IPS-15b (cell line): Measurements from ENCODE around the gene FCN1.

Experiments
- H3K27me3 ChIP-seq: one replicate; pipeline ENCODE4 v1.6.1; 2013; ENCODE audit warnings: low read length; ENCODE audit not compliant: control insufficient read depth, insufficient read depth
- H3K36me3 ChIP-seq: one replicate; pipeline ENCODE4 v1.6.1; 2013; ENCODE audit warnings: low read length; ENCODE audit not compliant: control insufficient read depth, insufficient read depth
- H3K4me1 ChIP-seq: one replicate; pipeline ENCODE4 v1.6.1; 2013; ENCODE audit warnings: mild to moderate bottlenecking, low read length; ENCODE audit not compliant: control insufficient read depth, insufficient read depth
- H3K4me3 ChIP-seq: one replicate; pipeline ENCODE4 v1.5.1; 2013; ENCODE audit warnings: low read depth, low read length
- H3K9ac ChIP-seq: one replicate; pipeline ENCODE4 v1.6.1; 2013; ENCODE audit warnings: low read depth, mild to moderate bottlenecking, low read length
- H3K9me3 ChIP-seq: one replicate; pipeline ENCODE4 v1.6.1; 2013; ENCODE audit warnings: mild to moderate bottlenecking, low read length; ENCODE audit not compliant: control insufficient read depth, insufficient read depth

FCN1 gene

DNA sequence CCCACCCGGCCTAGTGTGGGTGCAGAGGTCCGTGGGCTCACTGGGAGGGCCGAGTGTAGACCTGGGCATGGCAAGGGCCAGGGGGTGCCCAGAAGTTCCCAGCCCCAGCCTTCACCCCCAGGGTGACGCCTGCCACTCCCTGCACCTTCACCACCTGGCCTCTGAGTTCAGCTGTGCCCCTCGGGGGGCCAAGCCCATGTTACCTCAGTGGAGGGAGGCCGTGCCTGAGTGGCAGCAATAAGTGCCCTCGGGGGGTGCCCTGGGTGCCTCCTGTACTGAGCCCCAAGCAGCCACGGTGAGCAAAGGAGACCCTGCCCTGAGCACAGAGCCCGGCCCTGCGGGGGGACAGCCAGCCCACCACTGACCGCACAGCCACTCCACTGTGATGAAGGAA is 47.4 kb downstream of the FCN1 start:
- no peaks in the 10 kb centered on the region for H3K36me3 ChIP-seq
- no peaks in the 10 kb centered on the region for H3K4me1 ChIP-seq
- no peaks in the 10 kb centered on the region for H3K27me3 ChIP-seq
- H3K4me3 ChIP-seq: no peak overlapping the region
- no peaks in the 10 kb centered on the region for H3K9me3 ChIP-seq
- no peak overlapping the region for H3K9ac ChIP-seq

DNA sequence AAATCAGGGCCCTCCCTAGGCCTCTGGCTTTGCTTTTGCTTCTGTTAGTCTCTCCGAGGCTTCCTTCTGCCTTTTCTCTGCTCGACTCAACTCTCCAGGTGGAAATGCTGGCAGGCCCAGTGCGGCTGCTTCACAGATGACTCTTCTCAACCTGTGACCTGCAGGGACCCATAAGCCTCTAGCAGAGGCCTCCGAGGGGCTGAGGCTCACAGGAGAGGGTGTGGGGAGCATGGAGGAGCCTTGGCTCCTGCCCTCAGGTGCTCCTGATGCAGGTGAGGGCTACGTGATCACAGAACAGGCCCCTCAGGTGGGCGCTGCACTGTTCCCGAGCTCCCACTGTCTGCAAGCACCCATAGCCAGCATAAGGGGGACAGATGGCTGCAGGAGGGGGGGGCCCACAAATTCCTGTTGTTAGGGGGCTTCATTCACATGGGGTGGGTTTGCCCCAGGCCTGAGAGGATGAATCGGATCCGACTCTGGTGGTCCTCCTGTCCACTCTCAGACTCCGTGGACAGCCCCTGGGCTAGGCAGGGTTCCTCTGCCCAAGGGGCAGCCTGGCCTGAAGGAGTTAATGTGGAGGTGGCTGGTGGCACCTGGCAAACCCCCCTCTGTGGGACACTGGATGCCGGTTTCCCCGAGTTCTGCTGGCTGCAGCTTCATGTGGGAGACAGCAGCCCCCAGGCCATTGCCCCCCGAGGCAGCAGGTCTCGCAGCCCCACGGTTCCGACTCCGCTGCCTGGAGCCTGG is 48.0 kb downstream of the FCN1 start:
- H3K9me3 ChIP-seq: no peaks in the 10 kb centered on the region
- H3K4me3 ChIP-seq: no peak overlapping the region
- no peaks in the 10 kb centered on the region for H3K27me3 ChIP-seq
- H3K4me1 ChIP-seq: no peaks in the 10 kb centered on the region
- no peaks in the 10 kb centered on the region for H3K36me3 ChIP-seq
- H3K9ac ChIP-seq: no peak overlapping the region

DNA sequence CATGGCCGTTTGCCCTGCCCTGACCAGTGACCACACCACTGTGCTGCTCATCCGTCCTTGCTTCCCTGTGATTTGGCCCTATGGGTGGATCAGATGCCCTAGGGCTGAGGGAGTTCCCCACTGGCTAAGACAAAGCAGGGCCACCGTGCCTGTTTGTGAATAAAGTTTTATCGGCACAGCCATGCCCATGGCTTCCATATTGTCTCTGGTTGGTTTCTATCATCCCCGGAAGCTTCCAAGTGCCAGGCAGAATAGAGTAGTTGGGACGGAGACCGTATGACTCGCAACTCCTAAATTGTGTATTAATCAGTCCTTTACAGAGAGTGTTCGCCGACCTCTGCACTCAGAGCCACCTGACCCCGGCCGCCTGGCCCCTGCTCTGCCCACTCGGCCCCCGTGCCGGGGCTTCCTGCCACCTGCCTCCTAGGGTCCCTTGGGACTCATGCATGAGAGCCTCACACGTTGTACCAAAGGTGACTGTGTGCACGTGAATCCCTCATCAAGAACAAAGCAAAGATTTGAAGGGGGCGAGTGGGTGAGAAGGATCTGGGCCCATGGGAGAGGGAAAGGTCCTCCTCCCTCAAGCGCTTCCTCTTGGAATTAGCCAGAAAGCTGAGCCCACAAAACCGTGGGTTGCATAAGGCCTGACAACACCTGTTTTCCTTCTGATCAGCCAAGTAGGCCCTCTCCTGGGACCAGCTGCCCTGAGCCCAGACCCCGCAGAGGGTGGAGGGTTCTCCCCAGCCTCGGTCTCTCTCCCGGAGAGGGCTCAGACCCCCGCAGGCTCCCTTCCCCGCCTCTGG is 48.8 kb downstream of the FCN1 start:
- Histone ChIP-seq H3K4me1 (no peaks in the 10 kb centered on the region), H3K36me3 (no peaks in the 10 kb centered on the region), H3K9ac (no peak overlapping the region), H3K27me3 (no peaks in the 10 kb centered on the region), H3K9me3 (no peaks in the 10 kb centered on the region), H3K4me3 (no peak overlapping the region)

DNA sequence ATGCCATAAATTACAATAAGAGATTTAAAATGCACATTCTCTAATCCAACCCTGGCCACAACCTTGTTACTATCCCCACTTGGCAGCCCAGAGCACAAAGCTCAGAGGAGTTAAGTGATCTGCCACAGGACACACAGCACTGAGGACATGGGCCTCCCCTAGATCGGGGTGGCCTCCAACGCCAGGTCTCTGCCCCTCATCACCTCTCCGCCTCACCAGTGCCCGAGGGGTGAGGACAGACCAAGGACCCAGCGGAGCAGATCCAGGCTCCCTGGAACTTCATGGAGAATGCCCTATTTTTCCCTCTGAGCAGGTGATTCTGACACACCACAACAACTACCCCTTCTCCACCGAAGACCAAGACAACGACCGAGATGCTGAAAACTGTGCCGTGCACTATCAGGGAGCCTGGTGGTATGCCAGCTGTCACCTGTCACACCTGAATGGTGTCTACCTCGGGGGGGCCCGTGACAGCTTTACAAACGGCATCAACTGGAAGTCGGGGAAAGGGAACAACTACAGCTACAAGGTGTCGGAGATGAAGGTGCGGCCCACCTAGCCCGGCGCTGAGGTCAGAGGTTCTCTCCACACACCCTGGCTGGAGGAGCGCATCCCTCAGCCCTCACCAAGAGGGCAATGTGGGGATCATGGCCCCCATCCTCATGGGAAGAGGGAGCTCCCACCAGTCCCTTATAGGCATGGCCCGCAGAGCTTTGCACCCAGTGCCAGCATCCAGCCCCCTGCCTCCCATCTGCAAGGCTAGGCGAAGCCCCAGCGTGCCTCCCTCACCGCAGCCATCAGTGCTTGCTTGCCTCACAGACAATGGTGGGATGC is 49.6 kb downstream of the FCN1 start:
- no peaks in the 10 kb centered on the region for H3K27me3 ChIP-seq
- no peaks in the 10 kb centered on the region for H3K4me1 ChIP-seq
- no peak overlapping the region for H3K4me3 ChIP-seq
- H3K36me3 ChIP-seq: no peaks in the 10 kb centered on the region
- H3K9me3 ChIP-seq: no peaks in the 10 kb centered on the region
- no peak overlapping the region for H3K9ac ChIP-seq

DNA sequence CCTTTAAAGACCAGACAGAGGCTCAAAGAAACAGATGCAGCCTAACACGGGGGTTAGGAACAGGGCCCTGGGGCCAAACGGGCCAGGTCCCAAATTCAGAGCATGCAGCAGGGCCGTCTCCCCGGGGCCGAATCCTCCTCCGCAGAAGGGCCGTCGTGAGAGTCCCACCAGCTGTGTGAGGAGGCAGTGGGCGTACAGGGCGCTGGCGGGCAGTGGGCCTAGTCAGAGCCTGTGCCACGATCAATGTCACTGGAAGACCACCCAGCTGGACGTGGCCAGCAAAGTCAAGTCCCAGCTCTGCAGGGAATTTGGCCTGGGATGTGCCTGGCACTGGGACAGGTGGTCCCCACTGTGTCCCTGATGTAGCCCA is 52.9 kb downstream of the FCN1 start:
- Histone ChIP-seq H3K27me3 (no peaks in the 10 kb centered on the region), H3K36me3 (no peaks in the 10 kb centered on the region), H3K4me3 (no peak overlapping the region), H3K4me1 (no peaks in the 10 kb centered on the region), H3K9me3 (no peaks in the 10 kb centered on the region), H3K9ac (no peak overlapping the region)

DNA sequence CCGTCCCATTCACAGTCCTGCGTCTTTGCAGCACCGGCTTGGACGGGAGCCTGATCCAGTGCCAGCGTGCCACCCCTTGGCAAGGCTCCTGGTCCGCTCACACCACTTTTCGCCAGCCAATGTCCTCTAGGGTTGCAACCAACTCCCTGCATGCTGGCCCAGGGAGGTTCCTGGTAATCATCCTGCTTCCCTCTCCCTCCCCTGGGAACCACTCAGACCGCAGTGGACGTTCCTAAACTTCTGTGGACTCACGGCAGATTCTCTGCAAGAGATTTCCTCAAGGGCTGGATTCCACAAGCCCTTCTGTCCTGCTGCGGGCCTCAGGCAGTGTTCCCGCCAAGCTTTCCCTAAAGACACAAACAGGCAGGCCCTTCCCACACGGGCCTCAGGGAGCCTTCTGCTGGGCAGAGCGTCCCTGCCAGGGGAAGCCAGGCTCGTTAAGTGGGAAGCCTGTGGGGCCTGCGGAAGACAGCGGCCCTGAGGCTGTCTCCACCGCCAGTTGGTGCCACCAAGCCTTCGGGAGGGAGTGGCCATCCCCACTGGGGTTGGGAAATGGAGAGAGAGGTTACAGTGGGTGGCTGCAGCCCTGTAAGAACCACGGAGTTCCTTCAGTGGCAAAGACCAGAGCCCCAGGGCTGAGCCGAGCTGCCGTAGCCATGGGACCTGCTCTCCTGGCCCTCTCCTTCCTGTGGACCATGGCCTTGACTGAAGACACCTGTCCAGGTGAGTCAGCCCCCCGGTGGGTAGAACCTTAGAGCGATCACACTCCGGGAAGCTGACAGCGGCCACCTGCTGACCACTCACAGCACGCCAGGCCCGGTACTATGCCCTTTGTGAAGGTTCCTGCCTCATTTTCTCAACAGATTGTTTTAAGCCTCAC is 53.5 kb downstream of the FCN1 start:
- Histone ChIP-seq H3K9ac (no peak overlapping the region), H3K27me3 (no peaks in the 10 kb centered on the region), H3K4me1 (no peaks in the 10 kb centered on the region), H3K9me3 (no peaks in the 10 kb centered on the region), H3K4me3 (no peak overlapping the region), H3K36me3 (no peaks in the 10 kb centered on the region)

DNA sequence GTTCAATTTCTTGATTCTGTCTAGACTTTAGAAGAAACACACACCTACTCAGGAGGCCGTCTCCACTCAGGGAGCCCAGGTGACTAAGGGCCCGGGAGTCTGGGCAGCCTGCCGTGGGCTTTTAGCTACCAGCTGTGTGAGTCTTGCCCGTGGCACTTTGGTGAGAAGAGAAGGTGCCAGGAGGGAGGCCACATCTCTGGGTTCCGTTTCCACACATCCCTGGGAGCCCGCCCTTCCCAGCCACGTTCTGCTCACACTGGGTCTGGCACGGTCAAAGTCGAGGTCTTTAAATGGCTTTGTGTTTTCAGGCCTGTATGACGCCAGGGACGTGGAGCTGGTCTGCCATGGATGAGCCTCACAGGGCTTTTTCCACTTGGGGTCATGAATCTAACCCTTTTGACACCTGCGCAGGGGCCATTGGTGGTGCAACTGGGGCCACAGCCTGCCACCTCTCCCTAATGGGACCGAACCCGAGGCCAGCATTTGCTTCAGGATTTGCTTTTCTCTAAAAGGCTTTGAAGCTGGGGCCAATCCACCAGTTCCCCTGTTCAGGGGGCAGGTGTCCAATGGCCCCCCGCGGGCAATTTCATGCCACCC is 54.3 kb downstream of the FCN1 start:
- Histone ChIP-seq H3K27me3 (no peaks in the 10 kb centered on the region), H3K9ac (no peak overlapping the region), H3K36me3 (no peaks in the 10 kb centered on the region), H3K4me3 (no peak overlapping the region), H3K9me3 (no peaks in the 10 kb centered on the region), H3K4me1 (no peaks in the 10 kb centered on the region)

DNA sequence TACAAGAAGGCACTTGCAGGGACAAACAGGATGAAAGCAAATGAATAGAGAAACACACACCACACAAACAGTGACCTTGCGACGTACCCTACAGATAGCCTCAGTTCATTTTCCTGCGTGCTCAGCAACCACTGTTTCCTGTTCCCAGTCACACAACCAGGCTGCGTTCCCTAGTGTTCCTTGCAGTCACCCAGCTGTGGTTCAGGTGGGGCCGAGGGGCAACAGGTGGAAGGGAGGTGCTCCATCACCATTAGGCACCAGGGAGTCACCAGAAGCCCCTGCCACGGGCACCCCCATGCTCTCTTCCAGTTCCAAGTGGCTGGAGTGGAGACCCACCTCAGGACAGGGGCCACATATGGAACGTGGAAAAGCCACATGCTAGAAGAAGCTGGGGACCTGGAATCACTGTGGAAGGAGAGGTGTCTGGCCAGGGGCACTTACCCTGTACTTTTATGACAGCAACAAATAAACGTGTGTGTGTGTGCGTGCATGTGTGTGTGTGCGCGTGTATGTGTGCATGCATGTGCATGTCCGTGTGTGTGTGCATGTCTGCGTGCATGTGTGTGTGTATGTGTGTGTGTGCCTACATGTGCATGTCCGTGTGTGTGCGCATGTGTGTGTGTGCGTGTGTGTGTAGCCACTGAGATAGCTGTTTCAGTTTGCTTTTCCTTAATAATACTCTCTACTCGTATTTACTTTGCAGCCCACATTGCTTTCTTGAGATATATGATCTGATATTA is 55.9 kb downstream of the FCN1 start:
- Histone ChIP-seq H3K9ac (no peak overlapping the region), H3K27me3 (no peaks in the 10 kb centered on the region), H3K9me3 (no peaks in the 10 kb centered on the region), H3K4me1 (no peaks in the 10 kb centered on the region), H3K36me3 (no peaks in the 10 kb centered on the region), H3K4me3 (no peak overlapping the region)

DNA sequence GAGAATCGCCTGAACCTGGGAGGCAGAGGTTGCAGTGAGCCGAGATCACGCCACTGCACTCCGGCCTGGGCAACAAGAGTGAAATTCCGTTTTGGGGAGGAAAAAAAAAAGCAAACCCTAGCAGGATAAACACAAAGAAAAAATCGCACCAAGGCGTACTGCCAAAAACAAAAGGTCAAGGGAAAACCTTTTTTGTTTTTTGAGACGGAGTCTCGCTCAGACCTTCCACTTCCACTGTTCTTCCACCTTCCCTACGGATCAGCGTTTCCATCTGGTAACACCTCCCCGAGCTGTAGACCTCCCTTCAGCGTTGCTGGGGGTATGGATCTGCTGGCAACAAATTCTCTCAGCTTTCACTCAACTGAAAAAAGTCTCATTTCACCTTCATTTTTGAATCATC is 57.2 kb downstream of the FCN1 start:
- Histone ChIP-seq H3K36me3 (no peaks in the 10 kb centered on the region), H3K4me1 (no peaks in the 10 kb centered on the region), H3K9ac (no peak overlapping the region), H3K27me3 (no peaks in the 10 kb centered on the region), H3K9me3 (no peaks in the 10 kb centered on the region), H3K4me3 (no peak overlapping the region)

DNA sequence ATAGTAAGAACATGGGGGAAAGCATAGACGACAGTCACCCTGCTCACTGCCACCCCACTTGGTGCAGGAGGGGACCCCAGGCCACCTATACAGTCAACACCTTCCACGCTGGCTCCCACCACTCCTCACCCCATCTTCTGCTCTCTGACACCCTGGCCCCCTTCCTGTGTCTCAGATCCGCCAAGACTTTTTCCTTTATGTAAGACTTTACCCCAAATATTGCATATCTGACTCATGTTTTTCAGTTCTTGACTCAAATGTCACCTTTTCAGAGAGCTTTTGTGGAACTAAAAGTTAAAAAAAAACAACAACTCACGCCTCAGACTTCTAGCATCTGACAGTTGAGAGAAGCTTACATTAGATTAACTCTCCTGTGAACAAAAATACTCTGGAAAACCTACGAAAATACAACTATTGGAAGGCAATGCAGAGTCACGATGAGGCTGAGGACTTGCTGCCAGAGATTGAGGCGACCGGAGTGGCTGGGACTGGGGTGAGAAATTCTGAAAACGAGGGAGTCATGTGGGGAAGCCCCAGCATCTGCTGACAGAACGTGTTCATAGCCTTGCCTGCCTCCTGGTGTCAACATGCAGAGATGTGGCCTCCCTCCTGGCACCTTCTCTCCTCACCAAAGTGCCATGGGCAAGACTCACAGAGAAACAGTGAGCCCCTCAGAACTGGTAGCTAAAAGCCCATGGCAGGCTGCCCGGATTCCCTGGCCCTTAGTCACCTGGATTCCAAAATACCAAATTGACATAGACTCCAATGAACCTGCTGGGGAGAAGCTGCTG is 59.5 kb downstream of the FCN1 start:
- Histone ChIP-seq H3K9ac (no peak overlapping the region), H3K4me3 (no peak overlapping the region), H3K36me3 (no peaks in the 10 kb centered on the region), H3K4me1 (no peaks in the 10 kb centered on the region), H3K27me3 (no peaks in the 10 kb centered on the region), H3K9me3 (no peaks in the 10 kb centered on the region)
